GM21529 (cell line): ENCODE measurements around the gene KIRREL3.

ENCODE experiments used
- ATAC-seq: cut with Tn5 transposase; IDR thresholded peaks from one replicate; pipeline ENCODE4 v1.9.1; 2021; ENCODE audit not compliant: unreplicated experiment

KIRREL3 gene

GRCh38 chr11:126519764-126520734 lies 480.5 kb downstream of the KIRREL3 start:
- ATAC-seq = no peak

DNA sequence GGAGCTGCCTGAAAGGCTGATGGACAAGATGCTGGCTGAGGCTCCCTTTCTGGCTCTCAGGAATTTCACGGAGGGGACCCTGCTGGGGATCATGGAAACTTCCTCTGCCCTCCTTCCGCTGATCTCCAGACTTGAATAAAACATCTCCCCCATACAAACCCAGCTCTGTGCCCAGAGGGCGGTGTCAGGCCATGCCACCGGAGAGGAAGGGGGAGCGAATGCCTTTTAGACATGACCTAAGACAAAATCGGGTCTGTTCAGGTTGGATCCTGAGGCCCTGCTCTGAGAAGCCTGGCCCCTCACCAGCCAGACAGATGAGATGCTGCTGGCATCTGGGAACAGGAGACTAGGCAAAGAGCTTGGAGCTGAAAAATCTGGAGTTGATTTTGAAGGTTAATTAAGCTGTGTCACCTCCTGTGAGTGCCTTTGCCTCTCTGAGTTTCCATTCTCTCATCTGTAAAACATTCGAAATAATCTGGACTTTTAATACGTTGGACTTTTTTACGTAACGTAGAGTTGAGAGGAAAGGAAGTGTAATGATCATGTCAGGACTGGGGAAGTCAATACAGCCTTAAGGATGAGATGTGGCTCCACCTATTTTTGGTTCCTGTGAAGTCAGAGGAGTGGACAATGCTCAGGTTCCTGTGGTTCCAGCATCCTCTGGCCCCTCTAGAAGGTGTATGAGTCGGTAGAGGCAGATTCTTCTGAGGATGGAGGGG lies 481.4 kb downstream of the KIRREL3 start:
- ATAC-seq = no peak

GRCh38 chr11:126518071-126518971 lies 482.2 kb downstream of the KIRREL3 start:
- ATAC-seq = no peak

DNA sequence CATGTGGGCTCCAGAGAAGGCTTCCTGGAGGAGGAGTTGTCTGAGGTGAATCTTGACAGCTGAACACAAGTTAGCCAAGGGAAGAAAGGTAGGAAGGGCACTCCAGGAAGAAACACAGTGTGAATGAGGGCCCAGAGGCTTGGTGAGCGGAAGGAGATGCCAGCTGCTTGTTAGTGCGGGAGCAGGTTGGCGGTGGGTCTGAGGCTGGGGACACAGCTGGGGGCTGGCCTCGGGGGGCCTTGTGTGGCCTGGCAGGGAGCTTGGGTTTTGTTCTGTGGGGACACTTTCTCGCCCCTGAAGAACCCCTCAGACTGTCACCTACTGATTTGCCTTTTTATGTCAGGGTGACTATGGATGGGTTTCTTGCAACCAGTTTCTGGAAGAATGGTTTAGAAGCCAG lies 485.1 kb downstream of the KIRREL3 start:
- no peak for ATAC-seq

DNA sequence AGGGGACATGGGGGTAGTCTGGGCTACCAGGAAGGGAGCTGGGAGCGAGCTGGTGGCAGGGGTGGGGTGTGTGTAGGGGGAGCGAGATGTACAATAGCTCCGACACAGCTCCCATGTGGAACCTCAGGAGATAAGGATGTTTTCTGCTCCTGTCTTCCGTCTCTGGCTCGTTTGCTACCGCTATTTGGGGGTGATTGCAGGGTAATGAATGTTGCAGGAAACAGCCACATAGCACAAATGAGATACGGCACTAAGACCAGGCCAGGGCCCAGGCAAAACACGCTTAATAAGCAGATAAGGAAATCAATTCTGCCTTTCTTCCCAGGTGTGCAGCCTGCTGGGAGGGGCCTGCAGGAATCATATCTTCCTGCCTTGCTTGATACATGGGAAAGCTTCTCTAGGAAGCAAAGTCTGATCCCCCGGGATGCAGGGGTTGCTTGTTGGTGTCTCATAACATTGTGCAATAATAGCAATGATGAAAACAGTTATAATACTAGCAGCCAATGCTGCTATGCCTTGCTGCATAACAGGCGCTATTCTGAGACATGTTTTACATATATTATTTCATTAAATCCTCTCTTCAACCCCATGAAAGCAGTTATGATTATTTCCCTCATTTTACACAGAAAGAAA lies 486.4 kb downstream of the KIRREL3 start:
- no peak for ATAC-seq

DNA sequence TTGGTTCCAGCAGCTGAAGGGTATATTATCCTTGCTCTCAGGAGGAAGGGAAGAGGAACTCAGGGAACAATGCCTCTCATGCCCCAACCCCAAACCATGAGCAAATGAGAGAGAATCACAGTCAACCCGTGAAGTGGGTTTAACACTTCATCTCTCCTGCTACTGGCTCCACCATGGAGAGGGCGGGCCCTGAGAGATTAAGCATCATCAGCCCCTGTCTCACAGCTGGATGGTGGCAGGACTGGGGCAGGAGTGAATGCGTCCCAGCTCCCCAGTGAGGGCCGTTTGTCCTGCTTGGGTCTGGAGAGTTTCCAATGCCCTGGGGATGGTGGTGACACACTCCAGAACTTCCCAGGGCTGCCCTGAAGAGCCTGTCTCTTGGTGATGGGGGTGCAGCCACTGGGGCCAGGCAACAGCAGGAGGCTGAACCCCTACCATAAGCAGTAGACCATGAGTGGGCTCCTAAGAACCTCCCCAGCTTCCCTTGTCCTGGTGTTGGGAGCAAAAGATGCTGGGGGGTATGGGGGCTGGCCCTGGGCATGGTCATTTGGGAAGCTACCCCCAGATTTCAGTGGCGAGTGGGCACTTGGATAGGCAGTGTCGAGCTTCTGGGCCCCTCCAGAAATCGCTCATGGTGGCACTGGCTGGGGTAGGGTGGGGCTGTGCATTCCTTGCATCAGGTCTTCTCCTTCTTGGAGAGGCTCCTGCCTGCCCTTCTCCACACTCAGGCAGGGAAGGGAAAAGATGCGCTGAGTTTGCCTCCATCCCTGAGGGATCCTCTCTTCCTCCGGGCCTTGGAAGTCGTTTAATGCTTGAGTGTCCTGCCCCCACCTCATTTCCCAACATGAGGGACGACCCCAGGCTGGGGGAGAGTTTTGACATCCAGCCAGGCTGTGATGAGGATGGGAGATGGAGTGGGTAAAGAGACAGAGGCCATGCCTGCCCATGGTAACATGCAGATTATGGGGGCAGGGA lies 487.5 kb downstream of the KIRREL3 start:
- no peak for ATAC-seq

DNA sequence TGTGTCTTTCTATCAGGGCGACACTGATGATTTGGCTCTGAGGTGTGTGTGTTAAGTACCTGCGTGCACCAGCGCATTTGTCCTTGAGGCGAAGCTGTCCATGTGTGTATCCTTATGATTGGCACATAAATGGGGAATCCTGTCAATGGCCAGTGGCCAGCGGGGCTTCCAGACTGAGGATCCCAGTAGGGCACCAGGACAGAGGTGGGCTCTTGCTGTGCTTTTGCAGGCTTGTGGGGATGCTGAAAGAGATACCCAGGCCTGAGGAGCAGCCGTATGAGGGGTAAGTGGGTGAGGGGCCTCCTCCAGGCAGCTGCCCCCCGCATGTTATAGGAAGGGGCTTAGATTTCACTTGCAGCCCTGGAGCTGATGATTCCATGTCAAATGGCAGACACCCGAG lies 488.3 kb downstream of the KIRREL3 start:
- no peak for ATAC-seq

- ATAC-seq = no peak
These were observed 489.0 kb downstream of the KIRREL3 start for GRCh38 chr11:126511475-126512115.

DNA sequence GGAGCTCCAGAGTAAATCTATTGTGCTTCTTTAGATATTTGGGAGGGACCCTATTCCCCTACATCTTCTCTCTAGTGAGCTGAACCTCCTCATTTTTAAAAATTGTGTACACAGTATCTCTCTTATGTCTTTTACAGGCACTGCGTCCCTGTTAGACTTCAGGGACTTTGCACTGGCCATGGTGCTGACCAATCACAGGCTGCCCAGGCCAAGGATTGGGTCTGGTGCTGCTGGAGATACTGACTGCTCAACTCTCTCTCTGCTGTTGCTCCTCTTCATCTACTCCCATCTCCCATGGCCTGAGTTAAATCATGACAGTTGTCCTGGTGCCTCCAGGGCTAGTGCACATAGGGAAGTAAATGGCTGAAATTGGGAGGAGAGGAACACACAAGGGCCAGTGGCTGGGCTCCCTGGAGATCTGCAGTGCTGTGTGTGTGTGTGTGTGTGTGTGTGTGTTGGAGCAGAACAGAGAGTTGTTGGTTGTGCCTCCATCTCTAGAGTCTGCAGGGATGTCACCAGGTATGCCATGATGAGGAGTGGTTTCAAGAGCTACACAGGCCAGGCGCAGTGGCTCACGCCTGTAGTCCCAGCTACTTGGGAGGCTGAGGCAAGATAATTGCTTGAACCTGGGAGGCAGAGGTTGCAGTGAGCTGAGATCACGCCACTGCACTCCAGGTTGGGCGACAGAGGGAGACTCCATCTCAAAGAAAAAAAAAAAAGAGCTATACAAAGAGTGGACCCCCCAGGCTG lies 489.8 kb downstream of the KIRREL3 start:
- ATAC-seq = no peak

GRCh38 chr11:126507646-126508045 lies 492.9 kb downstream of the KIRREL3 start:
- no peak for ATAC-seq

- ATAC-seq = no peak
These were observed 493.8 kb downstream of the KIRREL3 start for GRCh38 chr11:126506789-126507188.

GRCh38 chr11:126502982-126503381 lies 497.6 kb downstream of the KIRREL3 start:
- no peak for ATAC-seq

- no peak for ATAC-seq
These were observed 498.4 kb downstream of the KIRREL3 start for GRCh38 chr11:126502159-126502558.

GRCh38 chr11:126501641-126502040 lies 498.9 kb downstream of the KIRREL3 start:
- ATAC-seq = no peak

DNA sequence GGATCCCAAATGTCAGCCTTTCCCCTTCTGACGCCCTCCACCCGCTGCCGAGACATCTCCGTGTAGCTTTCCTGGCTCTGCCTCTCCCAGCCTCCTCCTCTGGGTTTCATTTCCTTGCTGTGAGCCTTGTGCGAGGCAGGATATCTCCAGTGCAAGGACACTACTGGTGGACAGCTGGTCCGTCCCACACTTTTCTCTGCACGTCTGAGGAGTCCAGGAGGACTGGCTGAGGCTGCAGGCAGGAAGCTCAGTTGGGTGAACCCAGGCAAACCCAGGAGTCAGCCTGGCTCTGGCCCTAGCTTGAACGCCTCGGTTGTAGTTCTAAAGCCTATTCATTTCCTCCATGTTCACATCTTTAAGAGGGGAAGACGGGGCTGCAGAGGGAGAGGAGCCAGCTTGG lies 499.6 kb downstream of the KIRREL3 start:
- ATAC-seq = no peak

GRCh38 chr11:126499131-126499752 lies 501.3 kb downstream of the KIRREL3 start:
- no peak for ATAC-seq

DNA sequence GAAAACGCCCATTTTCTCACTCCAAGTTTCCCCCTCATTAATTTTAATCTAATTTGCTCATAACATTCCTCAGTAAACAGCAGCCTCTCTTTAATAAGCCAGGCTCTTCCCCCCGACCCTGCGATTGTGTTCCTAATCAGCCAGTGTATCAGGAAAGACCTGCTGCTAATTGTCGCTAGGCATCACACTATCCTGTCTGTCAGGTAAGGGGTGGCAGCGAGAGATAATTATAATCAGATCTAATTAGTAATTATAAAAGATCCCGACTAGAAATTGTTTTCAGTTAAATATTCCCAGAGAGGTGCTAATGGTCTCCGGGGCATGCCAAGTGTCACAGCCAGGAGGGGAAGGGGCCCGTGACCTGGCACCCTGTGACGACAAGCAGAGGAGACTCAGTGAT lies 502.3 kb downstream of the KIRREL3 start:
- ATAC-seq = no peak
